ENCODE measurements around the gene CBFB.
"Not testable (repeated sequence)": the region's sequence is repeated elsewhere in the genome, so short reads cannot be mapped to it uniquely, and the experiment has no call there.

CBFB gene

DNA sequence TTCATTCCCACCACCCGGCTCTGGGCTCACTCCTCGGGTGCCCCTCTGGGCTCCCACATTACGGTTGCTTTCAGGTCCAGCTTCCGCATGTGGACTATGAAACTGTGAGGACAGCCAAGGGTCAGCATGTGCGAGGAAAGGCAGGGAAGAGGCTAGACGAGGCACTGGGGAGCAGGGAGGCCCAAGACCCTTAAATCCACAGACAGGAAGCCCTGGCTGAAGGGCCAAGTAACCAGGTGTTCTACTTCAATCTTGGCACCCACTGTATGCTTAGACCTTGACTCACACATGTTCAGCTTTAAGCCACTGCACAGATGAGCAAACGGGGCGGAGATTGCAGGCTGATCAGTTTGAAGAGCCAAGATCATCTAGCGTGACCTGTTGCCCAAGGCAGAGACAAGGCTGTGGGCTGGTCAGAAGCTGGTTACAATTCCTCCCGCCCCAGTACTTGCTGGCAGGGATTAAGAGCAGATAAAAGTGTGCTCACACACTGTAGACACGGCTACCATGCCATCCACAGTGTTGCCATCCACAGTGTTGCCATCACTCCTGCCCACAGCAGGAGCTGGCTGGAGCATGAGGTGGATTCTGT, 40.7 kb upstream of the CBFB start, which contains the start of gene CES4A:
Gene CES4A, plus strand, starts transcription at position 393 of the 592 bp plus-strand sequence. Its CDS starts 184 bp downstream, at position 577.
- no peaks in the 10 kb centered on the region for H3K4me1 ChIP-seq (ENCODE audit: low read depth, poor library complexity, severe bottlenecking)
- no peak within 1 kb of the TSS for H3K9ac ChIP-seq
- TF ChIP-seq CTCF (conservative IDR thresholded peaks at IDR 0.05; ENCODE audit: low read depth, low read length): no peak
- H2AFZ ChIP-seq (ENCODE audit: low read depth): no peak within 1 kb of the TSS
- H4K20me1 ChIP-seq (ENCODE audit: insufficient read depth): no peaks in the 10 kb centered on the region
- H3K27me3 ChIP-seq (ENCODE audit: insufficient read depth, low read depth): no peaks in the 10 kb centered on the region
- no peaks in the 10 kb centered on the region for H3K36me3 ChIP-seq (ENCODE audit: insufficient read depth)
- H3K4me2 ChIP-seq: no peak within 1 kb of the TSS
- H3K27ac ChIP-seq: no peak within 1 kb of the TSS
- H3K79me2 ChIP-seq (ENCODE audit: insufficient read depth, low read depth): no peaks in the 10 kb centered on the region
- H3K4me3 ChIP-seq (IDR thresholded peaks at IDR 0.05; ENCODE audit: insufficient read depth, low read depth, low read length): no peak within 1 kb of the TSS

DNA sequence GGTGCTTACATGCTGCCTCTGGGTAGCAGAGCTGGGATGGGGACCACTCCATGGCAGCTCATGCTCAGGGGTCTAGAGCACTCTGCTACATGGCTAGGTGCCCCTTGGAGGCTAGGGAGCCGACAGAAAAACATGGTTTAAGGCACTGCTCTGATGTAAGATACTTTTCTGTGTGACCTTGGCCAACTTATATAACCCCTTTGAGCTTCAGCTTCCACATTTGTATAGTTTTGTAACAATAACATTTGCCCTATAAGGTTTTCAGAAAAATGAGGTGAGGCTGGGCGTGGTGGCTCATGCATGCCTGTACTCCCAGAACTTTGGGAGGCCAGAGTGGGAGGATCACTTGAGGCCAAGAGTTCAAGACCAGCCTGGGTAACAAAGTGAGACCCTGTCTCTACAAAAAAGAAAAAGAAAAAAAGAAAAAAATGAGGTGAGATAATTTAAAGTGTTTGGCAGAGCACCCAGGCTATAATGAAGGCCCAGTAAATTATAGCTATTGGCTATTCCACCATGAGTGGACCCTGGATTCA, 37.3 kb upstream of the CBFB start:
- Histone ChIP-seq H3K4me3 (IDR thresholded peaks at IDR 0.05; ENCODE audit: insufficient read depth, low read depth, low read length) (no peak overlapping the region), H3K79me2 (ENCODE audit: insufficient read depth, low read depth) (no peaks in the 10 kb centered on the region)

GRCh38 chr16:66993558-66993957, 35.4 kb upstream of the CBFB start:
- not testable (repeated sequence) for H3K4me1 ChIP-seq (ENCODE audit: low read depth, poor library complexity, severe bottlenecking); H3K36me3 ChIP-seq (ENCODE audit: insufficient read depth); H3K4me2 ChIP-seq; H2AFZ ChIP-seq (ENCODE audit: low read depth); H3K27me3 ChIP-seq (ENCODE audit: insufficient read depth, low read depth); H3K9ac ChIP-seq; H4K20me1 ChIP-seq (ENCODE audit: insufficient read depth); H3K79me2 ChIP-seq (ENCODE audit: insufficient read depth, low read depth); H3K27ac ChIP-seq; H3K4me3 ChIP-seq (IDR thresholded peaks at IDR 0.05; ENCODE audit: insufficient read depth, low read depth, low read length)

More for the DNA sequence above, 37.3 kb upstream of the CBFB start:
- Histone ChIP-seq H3K27me3 (ENCODE audit: insufficient read depth, low read depth) (no peaks in the 10 kb centered on the region), H3K9ac (no peak overlapping the region), H3K36me3 (ENCODE audit: insufficient read depth) (no peaks in the 10 kb centered on the region), H3K27ac (no peak overlapping the region), H3K4me1 (ENCODE audit: low read depth, poor library complexity, severe bottlenecking) (no peaks in the 10 kb centered on the region), H4K20me1 (ENCODE audit: insufficient read depth) (no peaks in the 10 kb centered on the region), H2AFZ (ENCODE audit: low read depth) (no peak overlapping the region), H3K4me2 (no peak overlapping the region)
- no peak for TF ChIP-seq CTCF (conservative IDR thresholded peaks at IDR 0.05; ENCODE audit: low read depth, low read length)

- TF ChIP-seq CTCF (conservative IDR thresholded peaks at IDR 0.05; ENCODE audit: low read depth, low read length): no peak
Measured at GRCh38 chr16:66996324-66996982, 32.5 kb upstream of the CBFB start.

GRCh38 chr16:66996983-66997358, 32.0 kb upstream of the CBFB start:
- Histone ChIP-seq H2AFZ (ENCODE audit: low read depth) (no peak overlapping the region), H3K36me3 (ENCODE audit: insufficient read depth) (no peaks in the 10 kb centered on the region), H3K79me2 (ENCODE audit: insufficient read depth, low read depth) (no peaks in the 10 kb centered on the region), H4K20me1 (ENCODE audit: insufficient read depth) (no peaks in the 10 kb centered on the region), H3K27ac (no peak overlapping the region), H3K9ac (no peak overlapping the region), H3K4me1 (ENCODE audit: low read depth, poor library complexity, severe bottlenecking) (no peaks in the 10 kb centered on the region), H3K27me3 (ENCODE audit: insufficient read depth, low read depth) (no peaks in the 10 kb centered on the region), H3K4me3 (IDR thresholded peaks at IDR 0.05; ENCODE audit: insufficient read depth, low read depth, low read length) (no peak overlapping the region), H3K4me2 (no peak overlapping the region)
- TF ChIP-seq CTCF (conservative IDR thresholded peaks at IDR 0.05; ENCODE audit: low read depth, low read length): no peak

More at GRCh38 chr16:66996324-66996982, 32.5 kb upstream of the CBFB start:
- Histone ChIP-seq H3K27ac (no peak overlapping the region), H4K20me1 (ENCODE audit: insufficient read depth) (no peaks in the 10 kb centered on the region), H3K27me3 (ENCODE audit: insufficient read depth, low read depth) (no peaks in the 10 kb centered on the region), H3K4me3 (IDR thresholded peaks at IDR 0.05; ENCODE audit: insufficient read depth, low read depth, low read length) (no peak overlapping the region), H3K79me2 (ENCODE audit: insufficient read depth, low read depth) (no peaks in the 10 kb centered on the region), H3K4me2 (no peak overlapping the region), H3K9ac (no peak overlapping the region), H2AFZ (ENCODE audit: low read depth) (no peak overlapping the region), H3K4me1 (ENCODE audit: low read depth, poor library complexity, severe bottlenecking) (no peaks in the 10 kb centered on the region), H3K36me3 (ENCODE audit: insufficient read depth) (no peaks in the 10 kb centered on the region)
